GM12878 (cell line): ENCODE measurements around the gene RUBCNL. TPM values are rescaled to one million over a fixed set of nuclear protein-coding genes. Genes with fewer than 3 reads are reported as not detected.

Source experiments
- ATAC-seq: fragments of 200-7000 bp; cut with Tn5 transposase; 3 replicates; pipeline ENCODE4 v1.9.1; 2020; ENCODE audit warnings: mild to moderate bottlenecking, moderate library complexity
- BruUV-seq: library from RNA; stranded (reverse); fragments of 400-500 nt; replicated peaks from 2 replicates; lab custom pipeline; 2021; lab: Mats Ljungman, UMichigan
- CTCF ChIA-PET: fragments of 300-600 bp; sonication (Branson Sonifier 250); formaldehyde crosslinking; extraction: SDS; loops from one replicate; lab custom pipeline; 2021; ENCODE audit warnings: inconsistent platforms; lab: Yijun Ruan, JAX
- POLR2A ChIA-PET: fragments of 350-600 bp; formaldehyde crosslinking; extraction: SDS; loops from one replicate; lab custom pipeline; 2021; ENCODE audit warnings: inconsistent platforms; lab: Charles Lee
- RAD21 ChIA-PET: fragments of 300-600 bp; sonication (Branson Sonifier 250); formaldehyde crosslinking; loops from one replicate; lab custom pipeline; 2023; ENCODE audit warnings: antibody characterized with exemption; ENCODE audit not compliant: unreplicated experiment; lab: Charles Lee
- SMC1A ChIA-PET: fragments of 300-600 bp; sonication (Branson Sonifier 250); formaldehyde crosslinking; loops from one replicate; lab custom pipeline; 2023; ENCODE audit not compliant: unreplicated experiment, uncharacterized antibody; lab: Charles Lee
- DNase-seq: peaks from one replicate; pipeline ENCODE4 v3.0.0-alpha.2; 2011; ENCODE audit warnings: low read depth, low spot score
- FAIRE-seq: peaks from 3 replicates; lab custom pipeline; 2011; peaks lifted over from hg19 to GRCh38; lab: Jason Lieb, UNC
- H2AFZ ChIP-seq: 2 replicates; pipeline ENCODE4 v1.6.0; 2011; ENCODE audit warnings: low read depth, low read length, control low read depth; ENCODE audit not compliant: control insufficient read depth
- H3K27ac ChIP-seq: 2 replicates; pipeline ENCODE4 v1.5.1; 2011; ENCODE audit warnings: control low read depth; ENCODE audit not compliant: control insufficient read depth, insufficient read depth
- H3K27me3 ChIP-seq, 2 experiments: replicated peaks in 1 of 2; 2 replicates each; pipeline versions ENCODE4 v1.6.0 to v1.6.1; 2011; ENCODE audit warnings: low read length in 1 of 2; ENCODE audit not compliant: control insufficient read depth in 2 of 2, insufficient read depth in 2 of 2
- H3K36me3 ChIP-seq, 2 experiments: 2 replicates each; pipeline ENCODE4 v1.5.1; 2011; ENCODE audit warnings: low read length in 1 of 2; ENCODE audit not compliant: control insufficient read depth in 2 of 2, insufficient read depth in 2 of 2
- H3K4me1 ChIP-seq: 2 replicates; pipeline ENCODE4 v1.6.1; 2011; ENCODE audit warnings: mild to moderate bottlenecking, low read length, moderate library complexity, mixed read lengths; ENCODE audit not compliant: control insufficient read depth, insufficient read depth
- H3K4me2 ChIP-seq: 2 replicates; pipeline ENCODE4 v1.6.0; 2011; ENCODE audit warnings: control low read depth; ENCODE audit not compliant: control insufficient read depth, insufficient read depth
- H3K4me3 ChIP-seq: fragments of 200-600 bp; sonication (generic); 2 replicates; pipeline ENCODE4 v1.5.1; 2016
- H3K79me2 ChIP-seq: 2 replicates; pipeline ENCODE4 v1.6.0; 2011; ENCODE audit warnings: low read length; ENCODE audit not compliant: control insufficient read depth, insufficient read depth
- H3K9ac ChIP-seq: 2 replicates; pipeline ENCODE4 v1.8.0; 2011; ENCODE audit warnings: low read length, control low read depth, mixed read lengths; ENCODE audit not compliant: control insufficient read depth, insufficient read depth
- H3K9me3 ChIP-seq: replicated peaks from 3 replicates; pipeline ENCODE4 v1.5.1; 2011; ENCODE audit warnings: mild to moderate bottlenecking, low read length; ENCODE audit not compliant: control insufficient read depth, insufficient read depth
- H4K20me1 ChIP-seq: 2 replicates; pipeline ENCODE4 v1.6.0; 2011; ENCODE audit not compliant: control insufficient read depth, insufficient read depth
- CBX5 ChIP-seq: sonication (generic); IDR thresholded peaks from 2 replicates; pipeline ENCODE4 v1.6.1; 2016; ENCODE audit warnings: low read depth, moderate library complexity, mild to moderate bottlenecking, inconsistent platforms
- CREM ChIP-seq: IDR thresholded peaks from 2 replicates; pipeline ENCODE4 v1.6.1; 2014; ENCODE audit warnings: antibody characterized with exemption, low read depth
- E2F4 ChIP-seq: IDR thresholded peaks from 2 replicates; pipeline ENCODE4 v1.6.1; 2012; ENCODE audit warnings: low read depth, low read length, improper control_type of control experiment
- ELK1 ChIP-seq: IDR thresholded peaks from 2 replicates; pipeline ENCODE4 v1.6.1; 2012; ENCODE audit warnings: low read depth, low read length, improper control_type of control experiment
- JUND ChIP-seq: IDR thresholded peaks from 2 replicates; pipeline ENCODE4 v1.6.1; 2012; ENCODE audit warnings: low read depth, mild to moderate bottlenecking, low read length, improper control_type of control experiment, moderate library complexity
- MEF2A ChIP-seq: IDR thresholded peaks from 2 replicates; pipeline ENCODE4 v1.6.1; 2011; ENCODE audit warnings: low read depth, mild to moderate bottlenecking, low read length, moderate library complexity; ENCODE audit not compliant: insufficient read depth
- MXI1 ChIP-seq: fragments of 150-350 bp; IDR thresholded peaks from 2 replicates; pipeline ENCODE4 v1.6.1; 2011; ENCODE audit warnings: low read depth, mild to moderate bottlenecking, inconsistent platforms, low read length, improper control_type of control experiment
- MYB ChIP-seq: fragments of 150-350 bp; IDR thresholded peaks from 2 replicates; pipeline ENCODE4 v1.6.1; 2014; ENCODE audit warnings: mild to moderate bottlenecking, low read depth, low read length, borderline replicate concordance
- NFYA ChIP-seq: IDR thresholded peaks from 2 replicates; pipeline ENCODE4 v1.6.1; 2011; ENCODE audit warnings: low read depth, mild to moderate bottlenecking, low read length, improper control_type of control experiment, borderline replicate concordance
- RAD51 ChIP-seq: fragments of 450-650 bp; IDR thresholded peaks from 2 replicates; pipeline ENCODE4 v1.6.1; 2016; ENCODE audit warnings: moderate library complexity, mild to moderate bottlenecking, inconsistent platforms
- SMAD1 ChIP-seq: fragments of 450-650 bp; IDR thresholded peaks from 2 replicates; pipeline ENCODE4 v1.6.1; 2018; ENCODE audit warnings: mild to moderate bottlenecking, low read depth; ENCODE audit not compliant: partially characterized antibody
- TCF12 ChIP-seq: IDR thresholded peaks from 2 replicates; pipeline ENCODE4 v1.6.1; 2011; ENCODE audit warnings: low read depth, mild to moderate bottlenecking, low read length
- TCF3 ChIP-seq: IDR thresholded peaks from 2 replicates; pipeline ENCODE4 v1.6.1; 2012; ENCODE audit warnings: low read depth, mild to moderate bottlenecking, low read length, borderline replicate concordance; ENCODE audit not compliant: insufficient read depth
- ZNF24 ChIP-seq: fragments of 450-650 bp; IDR thresholded peaks from 2 replicates; pipeline ENCODE4 v1.6.1; 2017; ENCODE audit warnings: antibody characterized with exemption, mild to moderate bottlenecking
- ZNF384 ChIP-seq: IDR thresholded peaks from 2 replicates; pipeline ENCODE4 v1.6.1; 2012; ENCODE audit warnings: low read depth, mild to moderate bottlenecking, low read length, improper control_type of control experiment, borderline replicate concordance
- WGBS: methylation state at CpG from one replicate; pipeline ENCODE4 v1.1.6; 2016; ENCODE audit warnings: low lambda C conversion rate; ENCODE audit not compliant: insufficient replicate concordance, insufficient coverage; ENCODE audit errors: missing lambda C conversion rate; 5-methylcytosine and 5-hydroxymethylcytosine counted together
- in situ Hi-C: fragments of 300-500 bp; cut with MboI; formaldehyde crosslinking; loops from 9 replicates; pipeline ENCODE4 v1.14.3; 2018; ENCODE audit warnings: mixed read lengths
- intact Hi-C: fragments of 100-400 bp; cut with micrococcal nuclease; formaldehyde crosslinking; loops from one replicate; pipeline ENCODE4 v1.14.2; 2022; ENCODE audit not compliant: unreplicated experiment
- polyA plus RNA-seq, 11 experiments: library from polyadenylated mRNA; depleted of rRNA in 4 of 11; unstranded in 6 of 11; stranded (reverse) in 5 of 11; fragments of >200 nt; fragmentation: Nextera tagmentation in 4 of 11; fragmentation: Illumina TruSeq in 1 of 11; extraction: Ambion mirVana in 4 of 11; extraction: Trizol in 1 of 11; gene quantifications; 1 replicate in 1 of 11; 2 replicates in 10 of 11; pipeline versions ENCODE4 v1.2.1 to v1.2.3, GENCODE V29; 2011 to 2016; ENCODE audit warnings: inconsistent platforms in 2 of 11, missing spikeins in 2 of 11, low read depth in 1 of 11
- total RNA-seq, 4 experiments: library from RNA; depleted of rRNA in 3 of 4; stranded (reverse); fragments of >200 nt in 3 of 4; fragmentation: Illumina TruSeq in 1 of 4; extraction: Trizol in 1 of 4; gene quantifications; 2 replicates each; pipeline versions ENCODE4 v1.2.1 to v1.2.3, GENCODE V29; 2013 to 2021

The RUBCNL gene
- total and polyA plus RNA-seq, 10 of the 15 experiments (the other 5 are each of a cell fraction or from before 2014, with no cell fraction given) = 0.71 to 51.9 (median 38.2) TPM

GRCh38 chr13:46339035-46339666 lies 47.9 kb downstream of the RUBCNL start (continued):
- no peak for TF ChIP-seq NFYA
- TF ChIP-seq ZNF24 = no peak
- TF ChIP-seq JUND = no peak

GRCh38 chr13:46337700-46338099 lies 49.4 kb downstream of the RUBCNL start:
- peaks cover 0 to 11% of the 10 kb centered on the region in 2 experiments; a peak in 2 of 4 replicates for H3K36me3 ChIP-seq
- no peak overlapping the region for H2AFZ ChIP-seq
- peaks cover 1% of the 10 kb centered on the region; the same call in 1 of the 3 replicates for H3K9me3 ChIP-seq
- 83% methylated on average over 3 of the region's 3 CpGs for WGBS
- ATAC-seq (no peak), DNase-seq (no peak), FAIRE-seq (no peak)
- H4K20me1 ChIP-seq = no peaks in the 10 kb centered on the region
- RAD21 ChIA-PET = no interaction called here
- POLR2A ChIA-PET = no interaction called here
- intact Hi-C loops = no loop called here
- no peaks in the 10 kb centered on the region for H3K27me3 ChIP-seq
- no peak overlapping the region for H3K4me2 ChIP-seq
- BruUV-seq = no TSS peak
- SMC1A ChIA-PET = no interaction called here
- in situ Hi-C loops = no loop called here
- H3K4me3 ChIP-seq = no peak overlapping the region
- H3K9ac ChIP-seq = no peak overlapping the region
- peaks cover 42% of the 10 kb centered on the region for H3K4me1 ChIP-seq
- TF ChIP-seq CBX5 = no peak
- no peak for TF ChIP-seq E2F4
- TF ChIP-seq SMAD1 = no peak
- TF ChIP-seq TCF3 = no peak
- no peak for TF ChIP-seq RAD51
- TF ChIP-seq MYB = no peak
- no peak for TF ChIP-seq ZNF384
- no peak for TF ChIP-seq ELK1
- TF ChIP-seq CREM = no peak
- TF ChIP-seq TCF12 = no peak
- no peak for TF ChIP-seq MEF2A
- TF ChIP-seq MXI1 = no peak
- no peak overlapping the region for H3K27ac ChIP-seq
- CTCF ChIA-PET = no interaction called here
- no peaks in the 10 kb centered on the region for H3K79me2 ChIP-seq
